HG02588 (cell line): ENCODE data around the gene PITX1.
"Not testable (repeated sequence)": the region's sequence is repeated elsewhere in the genome, so short reads cannot be mapped to it uniquely, and the experiment has no call there.

Source experiments
- ATAC-seq: cut with Tn5 transposase; IDR thresholded peaks from one replicate; pipeline ENCODE4 v1.9.1; 2021; ENCODE audit warnings: mild to moderate bottlenecking, moderate library complexity; ENCODE audit not compliant: unreplicated experiment

Gene PITX1

GRCh38 chr5:135011355-135012032 is 22.5 kb downstream of the PITX1 start:
- no peak for ATAC-seq

GRCh38 chr5:135010502-135011354 is 23.3 kb downstream of the PITX1 start:
- ATAC-seq, result no peak

- no peak for ATAC-seq
Observed at GRCh38 chr5:135009736-135010501, 24.1 kb downstream of the PITX1 start.

- no peak for ATAC-seq
Observed at GRCh38 chr5:135008981-135009735, 24.9 kb downstream of the PITX1 start.

GRCh38 chr5:135008556-135008955 is 25.5 kb downstream of the PITX1 start:
- no peak for ATAC-seq

- no peak for ATAC-seq
Observed at GRCh38 chr5:135007749-135008363, 26.2 kb downstream of the PITX1 start.

- no peak for ATAC-seq
Observed at GRCh38 chr5:135007305-135007704, 26.7 kb downstream of the PITX1 start.

GRCh38 chr5:135005076-135005475 is 29.0 kb downstream of the PITX1 start:
- ATAC-seq, result no peak

GRCh38 chr5:135004376-135004775 is 29.7 kb downstream of the PITX1 start:
- ATAC-seq, result no peak

- not testable (repeated sequence) for ATAC-seq
Observed at GRCh38 chr5:134998068-134998467, 36.0 kb downstream of the PITX1 start.

GRCh38 chr5:134997015-134997414 is 37.0 kb downstream of the PITX1 start:
- no peak for ATAC-seq

- ATAC-seq, result no peak
Observed at GRCh38 chr5:134995850-134996402, 38.1 kb downstream of the PITX1 start.

GRCh38 chr5:134994560-134995156 is 39.4 kb downstream of the PITX1 start:
- no peak for ATAC-seq

GRCh38 chr5:134993161-134993560 is 40.9 kb downstream of the PITX1 start:
- ATAC-seq, result no peak

GRCh38 chr5:134992148-134992547 is 41.9 kb downstream of the PITX1 start:
- no peak for ATAC-seq

- ATAC-seq, result not testable (repeated sequence)
Observed at GRCh38 chr5:134990183-134990582, 43.8 kb downstream of the PITX1 start.

- ATAC-seq, result no peak
Observed at GRCh38 chr5:134989266-134989830, 44.7 kb downstream of the PITX1 start.

- ATAC-seq, result no peak
Observed at GRCh38 chr5:134982230-134982629, 51.8 kb downstream of the PITX1 start.

- no peak for ATAC-seq
Observed at GRCh38 chr5:134979416-134979815, 54.6 kb downstream of the PITX1 start.
